ENCODE data around the gene PRXL2B.

DNA sequence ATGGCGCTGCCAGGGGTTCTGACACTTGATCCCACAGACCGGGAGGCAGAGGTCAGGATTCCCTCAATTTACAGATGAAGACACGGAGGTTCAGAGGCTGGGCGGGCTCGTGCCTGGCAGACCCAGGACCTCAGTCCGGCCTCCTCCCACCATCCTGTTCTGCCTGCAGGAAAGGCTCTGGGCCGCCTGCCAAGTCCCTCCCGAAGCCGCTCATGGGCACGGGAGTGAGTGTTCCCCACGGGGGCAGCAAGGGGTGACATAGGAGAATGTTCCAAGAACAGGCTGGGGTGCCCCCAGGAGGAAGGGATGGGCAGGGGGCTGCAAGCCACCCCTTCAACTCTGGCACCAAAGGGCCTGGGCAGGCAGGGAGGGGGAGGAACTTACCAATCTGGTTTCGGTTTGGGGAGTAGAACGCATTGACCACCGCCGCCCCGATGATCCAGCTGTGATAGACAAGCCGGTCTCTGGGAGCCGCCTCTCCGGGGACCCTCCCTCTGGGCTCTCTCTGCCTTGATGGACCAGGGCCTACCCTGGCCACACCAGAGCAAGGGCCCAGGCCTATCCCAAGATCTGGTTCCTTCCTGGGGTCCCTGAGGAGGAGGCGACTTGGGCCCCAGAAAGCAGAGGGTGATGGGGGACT, 7.5 kb downstream of the PRXL2B start:
- TF ChIP-seq, protein P1, sequence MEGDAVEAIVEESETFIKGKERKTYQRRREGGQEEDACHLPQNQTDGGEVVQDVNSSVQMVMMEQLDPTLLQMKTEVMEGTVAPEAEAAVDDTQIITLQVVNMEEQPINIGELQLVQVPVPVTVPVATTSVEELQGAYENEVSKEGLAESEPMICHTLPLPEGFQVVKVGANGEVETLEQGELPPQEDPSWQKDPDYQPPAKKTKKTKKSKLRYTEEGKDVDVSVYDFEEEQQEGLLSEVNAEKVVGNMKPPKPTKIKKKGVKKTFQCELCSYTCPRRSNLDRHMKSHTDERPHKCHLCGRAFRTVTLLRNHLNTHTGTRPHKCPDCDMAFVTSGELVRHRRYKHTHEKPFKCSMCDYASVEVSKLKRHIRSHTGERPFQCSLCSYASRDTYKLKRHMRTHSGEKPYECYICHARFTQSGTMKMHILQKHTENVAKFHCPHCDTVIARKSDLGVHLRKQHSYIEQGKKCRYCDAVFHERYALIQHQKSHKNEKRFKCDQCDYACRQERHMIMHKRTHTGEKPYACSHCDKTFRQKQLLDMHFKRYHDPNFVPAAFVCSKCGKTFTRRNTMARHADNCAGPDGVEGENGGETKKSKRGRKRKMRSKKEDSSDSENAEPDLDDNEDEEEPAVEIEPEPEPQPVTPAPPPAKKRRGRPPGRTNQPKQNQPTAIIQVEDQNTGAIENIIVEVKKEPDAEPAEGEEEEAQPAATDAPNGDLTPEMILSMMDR (IDR thresholded peaks at IDR 0.05; ENCODE audit: low read depth, low read length, poor library complexity, severe bottlenecking): no peak
- TF ChIP-seq EZH2phosphoT487 (IDR thresholded peaks at IDR 0.05; ENCODE audit: borderline replicate concordance, low read length): no peak
